Peyer's patch (tissue), 4 donors: ENCODE measurements around the gene RTF2.

Source experiments
- CTCF ChIP-seq, 6 experiments: fragments of 450-650 bp in 4 of 6; fragments of 200-600 bp in 2 of 6; sonication (generic) in 1 of 6; IDR thresholded peaks; one replicate each; pipeline ENCODE4 v1.5.1; 2017 to 2019; ENCODE audit warnings: antibody characterized with exemption in 6 of 6, mild to moderate bottlenecking in 3 of 6, moderate library complexity in 1 of 6
- POLR2A ChIP-seq, 2 donors: fragments of 450-650 bp; IDR thresholded peaks; one replicate each; pipeline ENCODE4 v1.5.1; 2017; ENCODE audit warnings: antibody characterized with exemption in 2 of 2, mild to moderate bottlenecking in 2 of 2, moderate library complexity in 2 of 2

DNA sequence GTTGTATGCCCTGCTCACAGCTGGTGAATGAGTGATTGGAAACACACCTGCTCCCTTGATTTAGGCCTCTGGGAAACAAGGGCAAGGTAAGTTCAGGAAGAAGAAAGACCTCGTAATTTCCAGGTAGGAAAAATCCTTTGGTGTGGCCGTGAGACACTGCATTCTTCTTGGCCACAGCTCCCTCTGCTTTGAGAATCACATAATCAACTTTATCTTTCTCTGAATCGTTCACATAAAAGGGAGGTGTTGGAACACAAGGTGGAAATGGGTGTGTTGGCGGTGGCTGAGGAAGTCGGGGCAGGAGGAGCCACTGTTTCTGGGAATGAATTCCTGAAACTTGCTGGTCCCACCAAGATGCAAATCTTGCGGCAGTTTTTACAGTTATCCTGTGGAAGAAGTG is 90.5 kb downstream of the RTF2 start:
- TF ChIP-seq CTCF (IDR thresholded peaks at IDR 0.05) (no peak), POLR2A (IDR thresholded peaks at IDR 0.05) (no peak)
